Endothelial cell of umbilical vein (primary cell): ENCODE measurements around the gene UQCRC1. TPM values are rescaled to one million over a fixed set of nuclear protein-coding genes. Genes with fewer than 3 reads are reported as not detected.

Experiments used
- BruUV-seq: library from RNA; stranded (reverse); fragments of 400-500 nt; replicated peaks from 2 replicates; lab custom pipeline; 2021; lab: Mats Ljungman, UMichigan
- CTCF ChIA-PET: fragments of 300-600, 350-600 bp; sonication (Branson Sonifier 250); formaldehyde crosslinking; loops from one replicate; lab custom pipeline; 2021; ENCODE audit warnings: antibody characterized with exemption, inconsistent platforms; lab: Charles Lee
- POLR2A ChIA-PET: fragments of 300-600, 350-600 bp; sonication (Branson Sonifier 250); formaldehyde crosslinking; loops from one replicate; lab custom pipeline; 2021; ENCODE audit warnings: antibody characterized with exemption, inconsistent platforms; lab: Charles Lee
- DNase-seq: peaks from one replicate; pipeline ENCODE4 v3.0.0-alpha.2; 2011; ENCODE audit warnings: low read depth, low spot score
- FAIRE-seq: peaks from 2 replicates; lab custom pipeline; 2011; peaks lifted over from hg19 to GRCh38; lab: Jason Lieb, UNC
- H2AFZ ChIP-seq: 2 replicates; pipeline ENCODE4 v1.6.0; 2012; ENCODE audit warnings: low read depth, low read length, control low read depth, inconsistent platforms
- H3K27ac ChIP-seq: 2 replicates; pipeline ENCODE4 v1.5.1; 2011; ENCODE audit warnings: low read depth, mild to moderate bottlenecking, control low read depth, low read length, moderate library complexity; ENCODE audit not compliant: insufficient read depth
- H3K27me3 ChIP-seq, 2 experiments: 2 replicates each; pipeline versions ENCODE4 v1.6.0 to v1.6.1; 2011; ENCODE audit warnings: low read length in 2 of 2, mixed read lengths in 1 of 2; ENCODE audit not compliant: control insufficient read depth in 2 of 2, insufficient read depth in 2 of 2
- H3K36me3 ChIP-seq, 2 experiments: 2 replicates in 1 of 2; 3 replicates in 1 of 2; pipeline ENCODE4 v1.5.1; 2011; ENCODE audit warnings: low read length in 2 of 2, mild to moderate bottlenecking in 1 of 2, moderate library complexity in 1 of 2; ENCODE audit not compliant: control insufficient read depth in 2 of 2, insufficient read depth in 2 of 2; ENCODE audit errors: extremely low read depth in 1 of 2
- H3K4me1 ChIP-seq: 3 replicates; pipeline ENCODE4 v1.5.1; 2011; ENCODE audit warnings: mild to moderate bottlenecking, low read length; ENCODE audit not compliant: control insufficient read depth, insufficient read depth; ENCODE audit errors: extremely low read depth
- H3K4me2 ChIP-seq: 2 replicates; pipeline ENCODE4 v1.6.1; 2011; ENCODE audit warnings: low read length, control low read depth, mixed read lengths; ENCODE audit not compliant: insufficient read depth
- H3K4me3 ChIP-seq, 3 experiments: fragments of 200-600 bp in 1 of 3; sonication (generic), shearing (Covaris generic) in 1 of 3; replicated peaks in 1 of 3; 2 replicates each; pipeline ENCODE4 v1.5.1; 2011 to 2016; ENCODE audit warnings: control low read depth in 3 of 3, low read length in 3 of 3, mild to moderate bottlenecking in 2 of 3, inconsistent platforms in 1 of 3, low read depth in 1 of 3, moderate library complexity in 1 of 3; ENCODE audit not compliant: insufficient read depth in 1 of 3
- H3K79me2 ChIP-seq: 2 replicates; pipeline ENCODE4 v1.6.0; 2012; ENCODE audit warnings: low read length, inconsistent platforms; ENCODE audit not compliant: control insufficient read depth, insufficient read depth
- H3K9ac ChIP-seq: replicated peaks from 2 replicates; pipeline ENCODE3; 2011; ENCODE audit warnings: low read length, control low read depth; ENCODE audit not compliant: insufficient read depth; ENCODE audit errors: extremely low read depth
- H3K9me1 ChIP-seq: replicated peaks from 3 replicates; pipeline ENCODE4 v1.6.0; 2011; ENCODE audit warnings: mild to moderate bottlenecking, low read length; ENCODE audit not compliant: control insufficient read depth, insufficient read depth; ENCODE audit errors: extremely low read depth
- H3K9me3 ChIP-seq: replicated peaks from 2 replicates; pipeline ENCODE4 v1.5.1; 2012; ENCODE audit warnings: low read length, inconsistent platforms; ENCODE audit not compliant: control insufficient read depth, insufficient read depth
- H4K20me1 ChIP-seq: replicated peaks from 2 replicates; pipeline ENCODE3; 2011; ENCODE audit warnings: mild to moderate bottlenecking, low read length; ENCODE audit not compliant: control insufficient read depth, insufficient read depth; ENCODE audit errors: extremely low read depth
- EZH2 ChIP-seq: IDR thresholded peaks from 2 replicates; pipeline ENCODE4 v1.6.1; 2012; ENCODE audit warnings: borderline replicate concordance, low read depth, mild to moderate bottlenecking, moderate library complexity, low read length, inconsistent platforms; ENCODE audit not compliant: severe bottlenecking
- GATA2 ChIP-seq: IDR thresholded peaks from 2 replicates; pipeline ENCODE4 v1.7.0; 2011; ENCODE audit warnings: low read depth, mild to moderate bottlenecking, moderate library complexity, mixed read lengths, low read length; ENCODE audit not compliant: insufficient read length, insufficient read depth
- MAX ChIP-seq: IDR thresholded peaks from 2 replicates; pipeline ENCODE4 v1.6.1; 2011; ENCODE audit not compliant: insufficient read depth, insufficient read length
- MYC ChIP-seq: IDR thresholded peaks from one replicate; pipeline ENCODE4 v1.6.1; 2011; ENCODE audit warnings: mild to moderate bottlenecking, low read depth, low read length
- POLR2AphosphoS5 ChIP-seq: IDR thresholded peaks from 2 replicates; pipeline ENCODE4 v1.6.1; 2012; ENCODE audit warnings: low read depth, mild to moderate bottlenecking, control low read depth, low read length, moderate library complexity; ENCODE audit not compliant: insufficient read depth
- dilution Hi-C: fragments of 300-500 bp; cut with MboI; formaldehyde crosslinking; loops from one replicate; pipeline ENCODE4 v1.15.0; 2019; ENCODE audit warnings: low sequenced_read_pairs; ENCODE audit not compliant: extremely low pct_ligation_motif_present
- intact Hi-C: fragments of 100-400 bp; cut with micrococcal nuclease; formaldehyde crosslinking; loops from one replicate; pipeline ENCODE4 v1.10.0; 2022
- polyA plus RNA-seq, 4 experiments: library from polyadenylated mRNA; depleted of rRNA in 3 of 4; stranded (reverse) in 3 of 4; unstranded in 1 of 4; fragments of >200 nt; gene quantifications; 2 replicates each; pipeline versions ENCODE4 v1.2.1 to v1.2.3, GENCODE V29; 2011 to 2012; ENCODE audit warnings: missing spikeins in 1 of 4
- total RNA-seq: library from RNA; stranded (reverse); gene quantifications from 2 replicates; pipeline ENCODE4 v1.2.3, GENCODE V29; 2021

The UQCRC1 gene
- total and polyA plus RNA-seq, 2 donors (not counting 3 experiments of a cell fraction or from before 2014, with no cell fraction given), result 184 to 427 TPM

- no peaks in the 10 kb centered on the region for H3K36me3 ChIP-seq
- intact Hi-C loops (loop anchor here (1.0 to 2.0 kb wide), 5 partner anchors 20 to 254 kb away; partner anchors contain the start of genes SLC26A6 and UQCRC1), dilution Hi-C loops (no loop called here)
- peak overlapping the region; percentile 19 for H2AFZ ChIP-seq
- H3K4me3 ChIP-seq, result peak overlapping the region in 1 of 3 experiments; percentile 46
- H3K4me2 ChIP-seq, result peak overlapping the region; percentile 35
- POLR2A ChIA-PET, result interaction anchor here (1.0 kb wide), 1 partner anchor 20 kb away, joined by 6 read pairs; the partner anchor contains the start of gene SLC26A6
- H3K27ac ChIP-seq, result no peak overlapping the region
- no peaks in the 10 kb centered on the region for H3K79me2 ChIP-seq
- TF ChIP-seq GATA2 (no peak), EZH2 (peak; percentile 1)
- FAIRE-seq, result no peak
- peaks cover 7% of the 10 kb centered on the region for H3K4me1 ChIP-seq
- no peak overlapping the region for H3K9ac ChIP-seq
- H4K20me1 ChIP-seq, result no peaks in the 10 kb centered on the region
- H3K9me3 ChIP-seq, result no peaks in the 10 kb centered on the region
- CTCF ChIA-PET, result interaction anchor here (1.0 to 5.1 kb wide), 3 partner anchors 21 to 99 kb away, joined by 3 to 32 read pairs (median 3); partner anchors contain the start of genes NCKIPSD, PFKFB4 and SLC26A6
- H3K9me1 ChIP-seq, result no peaks in the 10 kb centered on the region
- no peak for DNase-seq
- H3K27me3 ChIP-seq, result no peaks in the 10 kb centered on the region
- no TSS peak for BruUV-seq
Measured at GRCh38 chr3:48655606-48656005, 46.2 kb upstream of the UQCRC1 start.

- no peaks in the 10 kb centered on the region for H3K79me2 ChIP-seq
- dilution Hi-C loops (no loop called here), intact Hi-C loops (no loop called here)
- H3K9ac ChIP-seq, result no peak overlapping the region
- no peaks in the 10 kb centered on the region for H3K9me1 ChIP-seq
- ChIA-PET CTCF (interaction anchor here (1.0 to 5.1 kb wide), 2 partner anchors 20 to 254 kb away, joined by 3 to 32 read pairs; partner anchors contain the start of gene SLC26A6), POLR2A (no interaction called here)
- no peaks in the 10 kb centered on the region for H3K36me3 ChIP-seq
- H4K20me1 ChIP-seq, result no peaks in the 10 kb centered on the region
- FAIRE-seq (no peak), DNase-seq (no peak)
- BruUV-seq, result no TSS peak
- no peak overlapping the region for H2AFZ ChIP-seq
- H3K27me3 ChIP-seq, result no peaks in the 10 kb centered on the region
- H3K4me3 ChIP-seq, result no peak overlapping the region
- H3K9me3 ChIP-seq, result no peaks in the 10 kb centered on the region
- H3K4me1 ChIP-seq, result peaks cover 7% of the 10 kb centered on the region
- H3K4me2 ChIP-seq, result no peak overlapping the region
- TF ChIP-seq MAX, result no peak
- TF ChIP-seq MYC, result no peak
- no peak for TF ChIP-seq POLR2AphosphoS5
- TF ChIP-seq GATA2, result no peak
- no peak overlapping the region for H3K27ac ChIP-seq
Measured at GRCh38 chr3:48655063-48655462, 45.6 kb upstream of the UQCRC1 start.
